ENCODE results near the gene LPAR6.
"Not testable (repeated sequence)": the region's sequence is repeated elsewhere in the genome, so short reads cannot be mapped to it uniquely, and the experiment has no call there.

The LPAR6 gene

GRCh38 chr13:48412881-48413351, at the start of gene LPAR6:
LPAR6 (minus strand) TSS chr13:48413113; CDS start chr13:48412423, 690 bp downstream.
- no peak for DNase-seq (ENCODE audit: low read depth in 1 of 2, low spot score in 1 of 2)

- DNase-seq (ENCODE audit: low read depth in 1 of 2, low spot score in 1 of 2) = no peak
These were observed 44.8 kb upstream of the LPAR6 start for GRCh38 chr13:48457578-48458242.

- no peak for DNase-seq (ENCODE audit: low read depth in 1 of 2, low spot score in 1 of 2)
These were observed 43.6 kb upstream of the LPAR6 start for GRCh38 chr13:48456546-48456945.

- not testable (repeated sequence) for DNase-seq (ENCODE audit: low read depth in 1 of 2, low spot score in 1 of 2)
These were observed 38.3 kb upstream of the LPAR6 start for GRCh38 chr13:48451196-48451595.

GRCh38 chr13:48449656-48450055, 36.7 kb upstream of the LPAR6 start:
- no peak for DNase-seq (ENCODE audit: low read depth in 1 of 2, low spot score in 1 of 2)

GRCh38 chr13:48448959-48449614, 36.2 kb upstream of the LPAR6 start:
- DNase-seq (ENCODE audit: low read depth in 1 of 2, low spot score in 1 of 2) = no peak

GRCh38 chr13:48448285-48448958, 35.5 kb upstream of the LPAR6 start:
- DNase-seq (ENCODE audit: low read depth in 1 of 2, low spot score in 1 of 2) = no peak

GRCh38 chr13:48446464-48446863, 33.6 kb upstream of the LPAR6 start:
- DNase-seq (ENCODE audit: low read depth in 1 of 2, low spot score in 1 of 2) = no peak

GRCh38 chr13:48443442-48444208, 30.7 kb upstream of the LPAR6 start:
- DNase-seq (ENCODE audit: low read depth in 1 of 2, low spot score in 1 of 2) = no peak

- DNase-seq (ENCODE audit: low read depth in 1 of 2, low spot score in 1 of 2) = no peak
These were observed 24.5 kb upstream of the LPAR6 start for GRCh38 chr13:48437371-48437770.

- DNase-seq (ENCODE audit: low read depth in 1 of 2, low spot score in 1 of 2) = no peak
These were observed 23.9 kb upstream of the LPAR6 start for GRCh38 chr13:48436661-48437288.

- no peak for DNase-seq (ENCODE audit: low read depth in 1 of 2, low spot score in 1 of 2)
These were observed 21.3 kb upstream of the LPAR6 start for GRCh38 chr13:48434200-48434599.

GRCh38 chr13:48431987-48432615, 19.2 kb upstream of the LPAR6 start:
- no peak for DNase-seq (ENCODE audit: low read depth in 1 of 2, low spot score in 1 of 2)

- DNase-seq (ENCODE audit: low read depth in 1 of 2, low spot score in 1 of 2) = no peak
These were observed 18.5 kb upstream of the LPAR6 start for GRCh38 chr13:48431431-48431830.

GRCh38 chr13:48429886-48430285, 17.0 kb upstream of the LPAR6 start:
- no peak for DNase-seq (ENCODE audit: low read depth in 1 of 2, low spot score in 1 of 2)

GRCh38 chr13:48429036-48429435, 16.1 kb upstream of the LPAR6 start:
- DNase-seq (ENCODE audit: low read depth in 1 of 2, low spot score in 1 of 2) = no peak

- DNase-seq (ENCODE audit: low read depth in 1 of 2, low spot score in 1 of 2) = not testable (repeated sequence)
These were observed 13.9 kb upstream of the LPAR6 start for GRCh38 chr13:48426755-48427298.

GRCh38 chr13:48426052-48426451, 13.1 kb upstream of the LPAR6 start:
- DNase-seq (ENCODE audit: low read depth in 1 of 2, low spot score in 1 of 2) = no peak

GRCh38 chr13:48424212-48424611, 11.3 kb upstream of the LPAR6 start:
- DNase-seq (ENCODE audit: low read depth in 1 of 2, low spot score in 1 of 2) = no peak

GRCh38 chr13:48422003-48422402, 9.1 kb upstream of the LPAR6 start:
- not testable (repeated sequence) for DNase-seq (ENCODE audit: low read depth in 1 of 2, low spot score in 1 of 2)
